Hepatocyte (in vitro differentiated cells): ENCODE results near the gene CPE.

ENCODE experiments used
- CTCF ChIP-seq: fragments of 200-600 bp; sonication (generic); IDR thresholded peaks from 2 replicates; pipeline ENCODE4 v1.5.1; 2016; ENCODE audit warnings: antibody characterized with exemption, mild to moderate bottlenecking; ENCODE audit not compliant: poor library complexity
- EZH2 ChIP-seq: fragments of 200-600 bp; sonication (generic); IDR thresholded peaks from 2 replicates; pipeline ENCODE4 v1.6.1; 2016; ENCODE audit warnings: antibody characterized with exemption, mild to moderate bottlenecking, borderline replicate concordance
- EZH2phosphoT487 ChIP-seq: fragments of 200-600 bp; sonication (generic); IDR thresholded peaks from one replicate; pipeline ENCODE4 v1.6.1; 2018; ENCODE audit warnings: antibody characterized with exemption, mild to moderate bottlenecking, low read depth, moderate library complexity; ENCODE audit not compliant: unreplicated experiment, severe bottlenecking

DNA sequence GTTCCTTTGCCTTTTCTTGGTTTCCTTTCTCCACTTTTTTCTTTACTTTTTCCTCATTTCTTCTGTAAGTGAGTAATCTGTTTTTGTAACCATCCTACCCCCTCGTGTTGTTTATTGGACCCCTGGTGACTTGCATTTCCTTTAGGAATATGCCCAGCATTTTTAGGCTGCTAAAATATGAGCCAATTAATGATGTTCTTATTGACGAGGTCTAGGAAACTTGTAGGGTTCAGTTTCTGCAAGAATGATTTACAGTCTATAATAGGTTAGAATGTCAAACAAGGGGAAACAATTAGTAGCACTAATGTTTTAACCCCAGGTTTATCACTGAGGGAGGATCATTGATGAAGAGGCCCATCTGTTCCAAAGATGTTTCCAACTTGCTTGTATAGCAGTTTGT is 79.0 kb downstream of the CPE start:
- no peak for TF ChIP-seq EZH2
- no peak for TF ChIP-seq CTCF
- no peak for TF ChIP-seq EZH2phosphoT487
